ENCODE data around the gene ADGRD2. TPM values are rescaled to one million over a fixed set of nuclear protein-coding genes. Genes with fewer than 3 reads are reported as not detected.
A peak's percentile ranks its signal among the peaks of the same experiment; 100 is the strongest.

ADGRD2 gene
- total and polyA plus RNA-seq, 2 of the 13 experiments (the other 11 are each of a cell fraction or from before 2014, with no cell fraction given), result not detected

DNA sequence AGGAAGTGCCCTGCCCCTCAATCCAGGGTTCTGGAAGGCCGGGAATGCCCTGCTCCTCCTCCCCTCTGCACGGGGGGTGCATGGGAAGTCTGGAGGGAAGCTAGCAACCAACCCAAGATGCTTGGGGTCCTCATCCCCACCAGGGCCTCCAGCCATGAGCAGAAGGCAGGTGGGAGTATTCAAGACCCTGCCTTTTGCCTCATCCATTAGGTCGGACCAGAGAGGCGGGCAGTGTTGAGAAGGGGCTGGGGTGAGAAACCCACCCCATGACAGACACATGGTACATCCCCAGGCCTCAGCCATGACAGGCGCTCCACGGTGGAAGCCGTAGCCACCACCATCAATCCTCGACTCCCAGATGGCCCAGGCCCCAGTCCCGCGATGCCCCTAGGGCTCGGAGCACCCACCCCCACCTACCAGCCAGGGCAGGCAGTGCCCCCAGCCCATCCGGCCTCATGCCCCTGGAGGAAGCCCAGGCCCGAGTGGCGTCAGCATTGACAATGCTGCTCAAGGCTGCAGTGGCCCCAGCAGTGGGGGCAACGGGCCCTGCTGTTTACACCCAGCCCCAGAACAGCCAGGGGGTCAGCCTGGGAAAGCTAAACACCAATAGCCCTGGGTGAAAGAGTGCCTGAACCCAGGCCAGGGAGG is 48.4 kb downstream of the ADGRD2 start (continued):
- TF ChIP-seq, protein P1, sequence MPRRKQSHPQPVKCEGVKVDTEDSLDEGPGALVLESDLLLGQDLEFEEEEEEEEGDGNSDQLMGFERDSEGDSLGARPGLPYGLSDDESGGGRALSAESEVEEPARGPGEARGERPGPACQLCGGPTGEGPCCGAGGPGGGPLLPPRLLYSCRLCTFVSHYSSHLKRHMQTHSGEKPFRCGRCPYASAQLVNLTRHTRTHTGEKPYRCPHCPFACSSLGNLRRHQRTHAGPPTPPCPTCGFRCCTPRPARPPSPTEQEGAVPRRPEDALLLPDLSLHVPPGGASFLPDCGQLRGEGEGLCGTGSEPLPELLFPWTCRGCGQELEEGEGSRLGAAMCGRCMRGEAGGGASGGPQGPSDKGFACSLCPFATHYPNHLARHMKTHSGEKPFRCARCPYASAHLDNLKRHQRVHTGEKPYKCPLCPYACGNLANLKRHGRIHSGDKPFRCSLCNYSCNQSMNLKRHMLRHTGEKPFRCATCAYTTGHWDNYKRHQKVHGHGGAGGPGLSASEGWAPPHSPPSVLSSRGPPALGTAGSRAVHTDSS (CRISPR knock-in tag; conservative IDR thresholded peaks at IDR 0.05), result no peak
- TF ChIP-seq KDM5B (CRISPR knock-in tag; IDR thresholded peaks at IDR 0.05; ENCODE audit: borderline replicate concordance) (0 out of 2 replicates have a peak, but pooled peaks have one; percentile 57), ZNF354B (CRISPR knock-in tag; IDR thresholded peaks at IDR 0.05) (no peak)
- TF ChIP-seq, protein P2, sequence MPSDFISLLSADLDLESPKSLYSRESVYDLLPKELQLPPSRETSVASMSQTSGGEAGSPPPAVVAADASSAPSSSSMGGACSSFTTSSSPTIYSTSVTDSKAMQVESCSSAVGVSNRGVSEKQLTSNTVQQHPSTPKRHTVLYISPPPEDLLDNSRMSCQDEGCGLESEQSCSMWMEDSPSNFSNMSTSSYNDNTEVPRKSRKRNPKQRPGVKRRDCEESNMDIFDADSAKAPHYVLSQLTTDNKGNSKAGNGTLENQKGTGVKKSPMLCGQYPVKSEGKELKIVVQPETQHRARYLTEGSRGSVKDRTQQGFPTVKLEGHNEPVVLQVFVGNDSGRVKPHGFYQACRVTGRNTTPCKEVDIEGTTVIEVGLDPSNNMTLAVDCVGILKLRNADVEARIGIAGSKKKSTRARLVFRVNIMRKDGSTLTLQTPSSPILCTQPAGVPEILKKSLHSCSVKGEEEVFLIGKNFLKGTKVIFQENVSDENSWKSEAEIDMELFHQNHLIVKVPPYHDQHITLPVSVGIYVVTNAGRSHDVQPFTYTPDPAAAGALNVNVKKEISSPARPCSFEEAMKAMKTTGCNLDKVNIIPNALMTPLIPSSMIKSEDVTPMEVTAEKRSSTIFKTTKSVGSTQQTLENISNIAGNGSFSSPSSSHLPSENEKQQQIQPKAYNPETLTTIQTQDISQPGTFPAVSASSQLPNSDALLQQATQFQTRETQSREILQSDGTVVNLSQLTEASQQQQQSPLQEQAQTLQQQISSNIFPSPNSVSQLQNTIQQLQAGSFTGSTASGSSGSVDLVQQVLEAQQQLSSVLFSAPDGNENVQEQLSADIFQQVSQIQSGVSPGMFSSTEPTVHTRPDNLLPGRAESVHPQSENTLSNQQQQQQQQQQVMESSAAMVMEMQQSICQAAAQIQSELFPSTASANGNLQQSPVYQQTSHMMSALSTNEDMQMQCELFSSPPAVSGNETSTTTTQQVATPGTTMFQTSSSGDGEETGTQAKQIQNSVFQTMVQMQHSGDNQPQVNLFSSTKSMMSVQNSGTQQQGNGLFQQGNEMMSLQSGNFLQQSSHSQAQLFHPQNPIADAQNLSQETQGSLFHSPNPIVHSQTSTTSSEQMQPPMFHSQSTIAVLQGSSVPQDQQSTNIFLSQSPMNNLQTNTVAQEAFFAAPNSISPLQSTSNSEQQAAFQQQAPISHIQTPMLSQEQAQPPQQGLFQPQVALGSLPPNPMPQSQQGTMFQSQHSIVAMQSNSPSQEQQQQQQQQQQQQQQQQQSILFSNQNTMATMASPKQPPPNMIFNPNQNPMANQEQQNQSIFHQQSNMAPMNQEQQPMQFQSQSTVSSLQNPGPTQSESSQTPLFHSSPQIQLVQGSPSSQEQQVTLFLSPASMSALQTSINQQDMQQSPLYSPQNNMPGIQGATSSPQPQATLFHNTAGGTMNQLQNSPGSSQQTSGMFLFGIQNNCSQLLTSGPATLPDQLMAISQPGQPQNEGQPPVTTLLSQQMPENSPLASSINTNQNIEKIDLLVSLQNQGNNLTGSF (CRISPR knock-in tag; IDR thresholded peaks at IDR 0.05), result no peak

DNA sequence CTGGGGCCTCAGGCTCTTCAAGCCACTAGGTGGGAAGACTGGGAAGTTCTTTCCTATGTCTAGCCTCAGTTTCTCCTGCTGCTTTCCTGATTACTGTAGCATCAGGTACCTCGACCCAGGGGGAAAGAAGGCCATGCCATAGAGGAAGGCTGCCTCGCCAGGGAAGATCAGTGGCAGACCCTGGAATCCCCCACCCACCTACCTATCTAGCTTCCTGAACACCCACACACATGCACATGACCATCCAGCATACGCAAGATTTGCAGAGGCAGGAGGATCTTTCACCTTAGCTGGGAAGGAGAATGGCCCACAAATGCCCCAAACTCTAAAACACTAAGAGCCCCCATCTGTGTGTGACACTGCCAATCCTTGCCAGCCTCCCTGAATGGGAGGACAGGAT is 49.0 kb downstream of the ADGRD2 start:
- H3K27ac ChIP-seq (ENCODE audit: extremely low read length, insufficient read depth, low read length), result peak overlapping the region; percentile 50
- WGBS (ENCODE audit: low lambda C conversion rate), result 100% methylated on average over 2 of the region's 3 CpGs
- no peak overlapping the region for H2AFZ ChIP-seq (ENCODE audit: low read length)
- no peak overlapping the region for H3K9ac ChIP-seq (ENCODE audit: insufficient read depth, low read depth, low read length)
- H3K4me1 ChIP-seq (ENCODE audit: insufficient read depth, low read length), result peaks cover 27% of the 10 kb centered on the region
- DNase-seq (ENCODE audit: low spot score) (no peak), ATAC-seq (no peak), FAIRE-seq (no peak)
- BruUV-seq (replicated peaks), result no TSS peak
- H3K4me2 ChIP-seq (ENCODE audit: low read depth, low read length), result no peak overlapping the region; the same call in 1 of the 2 replicates
- peaks cover 10 to 15% of the 10 kb centered on the region in 2 experiments; a peak in 2 of 5 replicates for H3K36me3 ChIP-seq (replicated peaks in 1 of 2; ENCODE audit: control insufficient read depth in 1 of 2, insufficient read depth in 2 of 2, low read length in 2 of 2)
- H3K27me3 ChIP-seq (ENCODE audit: control insufficient read depth in 1 of 2, insufficient read depth in 2 of 2, low read length in 2 of 2), result no peaks in the 10 kb centered on the region
- POLR2A ChIA-PET, result no interaction called here
- no peak overlapping the region for H3K4me3 ChIP-seq (replicated peaks in 1 of 3; ENCODE audit: insufficient read depth in 1 of 3, low read depth in 2 of 3, low read length in 3 of 3)
- no peaks in the 10 kb centered on the region for H3K79me2 ChIP-seq (ENCODE audit: insufficient read depth, low read length)
- no peaks in the 10 kb centered on the region for H3K9me3 ChIP-seq (ENCODE audit: low read length)
- CTCF ChIA-PET (ENCODE audit: low intra/inter-chr PET ratio, low total read pairs), result no interaction called here
- intact Hi-C loops (cut with micrococcal nuclease; ENCODE audit: unreplicated experiment) (no loop called here), in situ Hi-C loops (cut with HindIII; ENCODE audit: extremely low pct_ligation_motif_present, low pct_unique_long_range_greater_than_20kb) (no loop called here)
- no peaks in the 10 kb centered on the region for H4K20me1 ChIP-seq (ENCODE audit: insufficient read depth, low read length)
- TF ChIP-seq, protein P3, sequence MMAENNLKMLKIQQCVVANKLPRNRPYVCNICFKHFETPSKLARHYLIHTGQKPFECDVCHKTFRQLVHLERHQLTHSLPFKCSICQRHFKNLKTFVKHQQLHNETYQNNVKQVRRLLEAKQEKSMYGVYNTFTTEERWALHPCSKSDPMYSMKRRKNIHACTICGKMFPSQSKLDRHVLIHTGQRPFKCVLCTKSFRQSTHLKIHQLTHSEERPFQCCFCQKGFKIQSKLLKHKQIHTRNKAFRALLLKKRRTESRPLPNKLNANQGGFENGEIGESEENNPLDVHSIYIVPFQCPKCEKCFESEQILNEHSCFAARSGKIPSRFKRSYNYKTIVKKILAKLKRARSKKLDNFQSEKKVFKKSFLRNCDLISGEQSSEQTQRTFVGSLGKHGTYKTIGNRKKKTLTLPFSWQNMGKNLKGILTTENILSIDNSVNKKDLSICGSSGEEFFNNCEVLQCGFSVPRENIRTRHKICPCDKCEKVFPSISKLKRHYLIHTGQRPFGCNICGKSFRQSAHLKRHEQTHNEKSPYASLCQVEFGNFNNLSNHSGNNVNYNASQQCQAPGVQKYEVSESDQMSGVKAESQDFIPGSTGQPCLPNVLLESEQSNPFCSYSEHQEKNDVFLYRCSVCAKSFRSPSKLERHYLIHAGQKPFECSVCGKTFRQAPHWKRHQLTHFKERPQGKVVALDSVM (CRISPR knock-in tag; IDR thresholded peaks at IDR 0.05), result no peak
- TF ChIP-seq, protein P4, sequence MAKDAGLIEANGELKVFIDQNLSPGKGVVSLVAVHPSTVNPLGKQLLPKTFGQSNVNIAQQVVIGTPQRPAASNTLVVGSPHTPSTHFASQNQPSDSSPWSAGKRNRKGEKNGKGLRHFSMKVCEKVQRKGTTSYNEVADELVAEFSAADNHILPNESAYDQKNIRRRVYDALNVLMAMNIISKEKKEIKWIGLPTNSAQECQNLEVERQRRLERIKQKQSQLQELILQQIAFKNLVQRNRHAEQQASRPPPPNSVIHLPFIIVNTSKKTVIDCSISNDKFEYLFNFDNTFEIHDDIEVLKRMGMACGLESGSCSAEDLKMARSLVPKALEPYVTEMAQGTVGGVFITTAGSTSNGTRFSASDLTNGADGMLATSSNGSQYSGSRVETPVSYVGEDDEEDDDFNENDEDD (CRISPR knock-in tag; IDR thresholded peaks at IDR 0.05; ENCODE audit: borderline replicate concordance), result no peak
- TF ChIP-seq ZFY (CRISPR knock-in tag; IDR thresholded peaks at IDR 0.05) (no peak), MTF2 (CRISPR knock-in tag; IDR thresholded peaks at IDR 0.05; ENCODE audit: borderline replicate concordance) (no peak)
- TF ChIP-seq, protein P5, sequence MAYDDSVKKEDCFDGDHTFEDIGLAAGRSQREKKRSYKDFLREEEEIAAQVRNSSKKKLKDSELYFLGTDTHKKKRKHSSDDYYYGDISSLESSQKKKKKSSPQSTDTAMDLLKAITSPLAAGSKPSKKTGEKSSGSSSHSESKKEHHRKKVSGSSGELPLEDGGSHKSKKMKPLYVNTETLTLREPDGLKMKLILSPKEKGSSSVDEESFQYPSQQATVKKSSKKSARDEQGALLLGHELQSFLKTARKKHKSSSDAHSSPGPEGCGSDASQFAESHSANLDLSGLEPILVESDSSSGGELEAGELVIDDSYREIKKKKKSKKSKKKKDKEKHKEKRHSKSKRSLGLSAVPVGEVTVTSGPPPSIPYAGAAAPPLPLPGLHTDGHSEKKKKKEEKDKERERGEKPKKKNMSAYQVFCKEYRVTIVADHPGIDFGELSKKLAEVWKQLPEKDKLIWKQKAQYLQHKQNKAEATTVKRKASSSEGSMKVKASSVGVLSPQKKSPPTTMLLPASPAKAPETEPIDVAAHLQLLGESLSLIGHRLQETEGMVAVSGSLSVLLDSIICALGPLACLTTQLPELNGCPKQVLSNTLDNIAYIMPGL (CRISPR knock-in tag; IDR thresholded peaks at IDR 0.05; ENCODE audit: borderline replicate concordance in 1 of 2, low read depth in 1 of 2), result no peak

All from HepG2 (cell line).